IMR-90 (cell line): ENCODE results near the gene ECSIT. TPM values are rescaled to one million over a fixed set of nuclear protein-coding genes. Genes with fewer than 3 reads are reported as not detected.
"Not testable (repeated sequence)": the region's sequence is repeated elsewhere in the genome, so short reads cannot be mapped to it uniquely, and the experiment has no call there.

Experiments
- ATAC-seq: fragments of 200-7000 bp; cut with Tn5 transposase; 2 replicates; pipeline ENCODE4 v1.9.1; 2020; ENCODE audit warnings: low read depth, mild to moderate bottlenecking, moderate library complexity
- BruUV-seq: library from RNA; stranded (reverse); fragments of 400-500 nt; replicated peaks from 2 replicates; lab custom pipeline; 2021; lab: Mats Ljungman, UMichigan
- CTCF ChIA-PET: fragments of 300-600 bp; formaldehyde crosslinking; extraction: SDS; loops from one replicate; lab custom pipeline; 2021; ENCODE audit warnings: antibody characterized with exemption; lab: Yijun Ruan, JAX
- POLR2A ChIA-PET: fragments of 300-600 bp; sonication (Branson Sonifier 250); formaldehyde crosslinking; loops from one replicate; lab custom pipeline; 2022; ENCODE audit warnings: antibody characterized with exemption; ENCODE audit not compliant: unreplicated experiment; lab: Charles Lee
- DNase-seq: peaks from one replicate; pipeline ENCODE4 v3.0.0; 2013
- H2AFZ ChIP-seq: replicated peaks from 2 replicates; pipeline ENCODE3; 2013; ENCODE audit warnings: low read length, mild to moderate bottlenecking; ENCODE audit not compliant: poor library complexity
- H2AK5ac ChIP-seq: 2 replicates; pipeline ENCODE4 v1.6.1; 2013; ENCODE audit warnings: low read depth, low read length, inconsistent platforms
- H2AK9ac ChIP-seq: replicated peaks from 2 replicates; pipeline ENCODE3; 2013; ENCODE audit warnings: mild to moderate bottlenecking, low read depth, low read length, moderate library complexity; ENCODE audit not compliant: poor library complexity
- H2BK120ac ChIP-seq: 2 replicates; pipeline ENCODE4 v1.6.1; 2013; ENCODE audit warnings: low read depth, low read length, inconsistent platforms
- H2BK15ac ChIP-seq: 3 replicates; pipeline ENCODE4 v1.6.1; 2013; ENCODE audit warnings: low read depth, low read length, inconsistent platforms
- H2BK20ac ChIP-seq: 2 replicates; pipeline ENCODE4 v1.6.1; 2013; ENCODE audit warnings: low read depth, mild to moderate bottlenecking, inconsistent platforms, low read length, moderate library complexity
- H2BK5ac ChIP-seq: 2 replicates; pipeline ENCODE4 v1.6.1; 2013; ENCODE audit warnings: mild to moderate bottlenecking, low read depth, low read length, inconsistent platforms; ENCODE audit not compliant: poor library complexity, severe bottlenecking
- H3K14ac ChIP-seq: replicated peaks from 2 replicates; pipeline ENCODE4 v1.6.1; 2013; ENCODE audit warnings: low read depth, low read length, inconsistent platforms
- H3K18ac ChIP-seq: 2 replicates; pipeline ENCODE4 v1.6.1; 2013; ENCODE audit warnings: low read depth, low read length, control low read depth
- H3K23ac ChIP-seq: 2 replicates; pipeline ENCODE4 v1.6.1; 2013; ENCODE audit warnings: low read depth, low read length, inconsistent platforms
- H3K27ac ChIP-seq: 2 replicates; pipeline ENCODE4 v1.5.1; 2013; ENCODE audit warnings: mild to moderate bottlenecking, control low read depth, low read length; ENCODE audit not compliant: insufficient read depth
- H3K27me3 ChIP-seq: 2 replicates; pipeline ENCODE4 v1.6.1; 2013; ENCODE audit warnings: low read length; ENCODE audit not compliant: control insufficient read depth, insufficient read depth
- H3K36me3 ChIP-seq: 2 replicates; pipeline ENCODE4 v1.6.1; 2013; ENCODE audit warnings: low read length, mixed read lengths; ENCODE audit not compliant: control insufficient read depth, insufficient read depth
- H3K4ac ChIP-seq: 2 replicates; pipeline ENCODE4 v1.6.1; 2013; ENCODE audit warnings: low read depth, low read length, inconsistent platforms
- H3K4me1 ChIP-seq: 2 replicates; pipeline ENCODE4 v1.6.1; 2013; ENCODE audit warnings: low read length, mixed read lengths; ENCODE audit not compliant: control insufficient read depth, insufficient read depth
- H3K4me2 ChIP-seq: 2 replicates; pipeline ENCODE4 v1.6.1; 2013; ENCODE audit warnings: low read depth, mild to moderate bottlenecking, control low read depth, low read length, moderate library complexity
- H3K4me3 ChIP-seq: 2 replicates; pipeline ENCODE4 v1.5.1; 2013; ENCODE audit warnings: low read depth, mild to moderate bottlenecking, control low read depth, low read length, moderate library complexity; ENCODE audit not compliant: insufficient read depth
- H3K56ac ChIP-seq: 2 replicates; pipeline ENCODE4 v1.6.1; 2013; ENCODE audit warnings: low read length, inconsistent platforms; ENCODE audit not compliant: insufficient read depth; ENCODE audit errors: extremely low read depth
- H3K79me1 ChIP-seq, 2 experiments: 2 replicates each; pipeline ENCODE4 v1.6.1; 2013; ENCODE audit warnings: low read length in 2 of 2, inconsistent platforms in 1 of 2, low read depth in 1 of 2
- H3K9ac ChIP-seq: 2 replicates; pipeline ENCODE4 v1.6.1; 2013; ENCODE audit warnings: low read depth, low read length, control low read depth
- H3K9me1 ChIP-seq: 2 replicates; pipeline ENCODE4 v1.6.1; 2013; ENCODE audit warnings: low read length, inconsistent platforms; ENCODE audit not compliant: insufficient read depth
- H3K9me3 ChIP-seq: 2 replicates; pipeline ENCODE4 v1.6.1; 2013; ENCODE audit warnings: low read length; ENCODE audit not compliant: control insufficient read depth, insufficient read depth
- H4K20me1 ChIP-seq: 2 replicates; pipeline ENCODE4 v1.6.1; 2013; ENCODE audit warnings: low read length, inconsistent platforms; ENCODE audit not compliant: insufficient read depth
- H4K5ac ChIP-seq: 2 replicates; pipeline ENCODE4 v1.6.1; 2013; ENCODE audit warnings: mild to moderate bottlenecking, low read depth, low read length, control low read depth
- H4K8ac ChIP-seq, 2 experiments: 2 replicates each; pipeline ENCODE4 v1.6.1; 2013; ENCODE audit warnings: low read depth in 2 of 2, low read length in 2 of 2, control low read depth in 1 of 2, inconsistent platforms in 1 of 2
- H4K91ac ChIP-seq: 2 replicates; pipeline ENCODE4 v1.6.1; 2013; ENCODE audit warnings: low read depth, low read length, inconsistent platforms; ENCODE audit not compliant: insufficient read depth
- BHLHE40 ChIP-seq: fragments of 150-350 bp; IDR thresholded peaks from 2 replicates; pipeline ENCODE4 v1.6.1; 2016; ENCODE audit warnings: mild to moderate bottlenecking, low read depth, low read length
- CHD1 ChIP-seq: IDR thresholded peaks from 2 replicates; pipeline ENCODE4 v1.6.1; 2012; ENCODE audit warnings: low read depth, low read length, improper control_type of control experiment
- FOS ChIP-seq: fragments of 150-350 bp; IDR thresholded peaks from 2 replicates; pipeline ENCODE4 v1.6.1; 2016; ENCODE audit warnings: low read depth, low read length
- MAFK ChIP-seq: IDR thresholded peaks from 2 replicates; pipeline ENCODE4 v1.6.1; 2012; ENCODE audit warnings: low read depth, low read length, improper control_type of control experiment
- MAZ ChIP-seq: IDR thresholded peaks from 2 replicates; pipeline ENCODE4 v1.6.1; 2012; ENCODE audit warnings: low read depth, mild to moderate bottlenecking, low read length, improper control_type of control experiment, moderate library complexity, borderline replicate concordance
- NFE2L2 ChIP-seq: fragments of 150-350 bp; IDR thresholded peaks from 2 replicates; pipeline ENCODE4 v1.6.1; 2016; ENCODE audit warnings: low read depth, mild to moderate bottlenecking, low read length
- RAD21 ChIP-seq: IDR thresholded peaks from 2 replicates; pipeline ENCODE4 v1.6.1; 2012; ENCODE audit warnings: low read length, improper control_type of control experiment
- RCOR1 ChIP-seq: IDR thresholded peaks from 2 replicates; pipeline ENCODE4 v1.6.1; 2012; ENCODE audit warnings: mild to moderate bottlenecking, low read length, improper control_type of control experiment; ENCODE audit not compliant: insufficient replicate concordance
- WGBS, 2 experiments: methylation state at CpG; one replicate each; pipeline versions ENCODE4 v1.1.5 to v1.1.7; 2013; ENCODE audit warnings: missing lambda C conversion rate in 2 of 2; ENCODE audit not compliant: insufficient read length in 1 of 2; ENCODE audit errors: extremely low coverage in 2 of 2; 5-methylcytosine and 5-hydroxymethylcytosine counted together
- dilution Hi-C: fragments of 300-500 bp; cut with HindIII; formaldehyde crosslinking; loops from one replicate; pipeline ENCODE4 v1.14.3; 2018; ENCODE audit warnings: low sequenced_read_pairs; ENCODE audit not compliant: unreplicated experiment
- in situ Hi-C: fragments of 300-500 bp; cut with MboI; formaldehyde crosslinking; loops from 3 replicates; pipeline ENCODE4 v1.14.3; 2019; ENCODE audit warnings: low sequenced_read_pairs, inconsistent platforms, mixed read lengths
- intact Hi-C: fragments of 100-400 bp; cut with micrococcal nuclease; formaldehyde crosslinking; loops from 2 replicates; pipeline ENCODE4 v1.10.0; 2022
- polyA plus RNA-seq, 3 experiments: library from polyadenylated mRNA; depleted of rRNA; stranded (reverse); fragments of >200 nt; gene quantifications; 2 replicates each; pipeline ENCODE4 v1.2.3, GENCODE V29; 2012; ENCODE audit warnings: low replicate concordance in 1 of 3
- total RNA-seq: library from RNA; depleted of rRNA; stranded (reverse); fragments of >200 nt; gene quantifications from 2 replicates; pipeline ENCODE4 v1.2.3, GENCODE V29; 2012
- TF ChIP-seq, protein P1 (sequence below): fragments of 150-350 bp; IDR thresholded peaks from 2 replicates; pipeline ENCODE4 v1.6.1; 2017; ENCODE audit warnings: mild to moderate bottlenecking, antibody characterized with exemption, low read length, low read depth

Gene ECSIT
- total and polyA plus RNA-seq, 2 of the 4 experiments (the other 2 are of a cell fraction) = 30.5 to 42.3 TPM

DNA sequence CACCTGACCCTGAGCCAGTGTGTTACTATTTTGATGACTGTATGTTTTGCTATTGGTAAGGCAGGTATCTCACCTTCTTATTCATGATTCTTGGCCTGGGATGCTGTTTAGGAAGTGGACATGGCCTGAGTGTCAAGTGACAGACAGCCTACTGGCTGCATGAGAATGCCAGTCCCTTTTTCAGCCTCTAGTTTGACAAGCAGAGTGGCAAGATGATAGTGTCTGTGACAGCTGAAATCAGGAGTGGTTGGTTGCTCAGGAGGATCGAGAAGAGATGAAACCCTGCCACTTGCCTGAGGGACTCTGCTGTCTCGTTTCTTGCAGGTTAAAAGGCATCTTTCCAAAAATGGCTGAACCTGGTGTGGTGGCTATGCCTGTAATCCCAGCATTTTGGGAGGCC lies 37.2 kb upstream of the ECSIT start:
- Histone ChIP-seq H2AFZ (no peak overlapping the region), H3K56ac (no peak overlapping the region), H3K9ac (no peak overlapping the region), H3K23ac (no peak overlapping the region), H2BK5ac (no peak overlapping the region), H3K18ac (no peak overlapping the region), H3K27me3 (no peaks in the 10 kb centered on the region), H4K91ac (no peak overlapping the region), H4K5ac (no peak overlapping the region), H2BK15ac (no peak overlapping the region), H4K8ac (no peak overlapping the region), H4K20me1 (no peaks in the 10 kb centered on the region), H2BK120ac (no peak overlapping the region), H2AK9ac (no peak overlapping the region), H3K27ac (no peak overlapping the region), H3K9me3 (no peaks in the 10 kb centered on the region), H3K4me2 (no peak overlapping the region), H3K9me1 (no peaks in the 10 kb centered on the region), H3K4ac (no peak overlapping the region), H2BK20ac (no peak overlapping the region), H3K36me3 (no peaks in the 10 kb centered on the region), H3K14ac (no peak overlapping the region), H2AK5ac (no peak overlapping the region), H3K79me1 (no peaks in the 10 kb centered on the region), H3K4me1 (no peaks in the 10 kb centered on the region), H3K4me3 (no peak overlapping the region)
- dilution Hi-C loops = no loop called here
- TF ChIP-seq FOS = no peak
- no peak for TF ChIP-seq MAFK
- no peak for TF ChIP-seq MAZ
- no peak for TF ChIP-seq RCOR1
- no peak for TF ChIP-seq CHD1
- TF ChIP-seq NFE2L2 = no peak
- TF ChIP-seq, protein P1, sequence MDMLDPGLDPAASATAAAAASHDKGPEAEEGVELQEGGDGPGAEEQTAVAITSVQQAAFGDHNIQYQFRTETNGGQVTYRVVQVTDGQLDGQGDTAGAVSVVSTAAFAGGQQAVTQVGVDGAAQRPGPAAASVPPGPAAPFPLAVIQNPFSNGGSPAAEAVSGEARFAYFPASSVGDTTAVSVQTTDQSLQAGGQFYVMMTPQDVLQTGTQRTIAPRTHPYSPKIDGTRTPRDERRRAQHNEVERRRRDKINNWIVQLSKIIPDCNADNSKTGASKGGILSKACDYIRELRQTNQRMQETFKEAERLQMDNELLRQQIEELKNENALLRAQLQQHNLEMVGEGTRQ = no peak
- TF ChIP-seq BHLHE40 = no peak
- TF ChIP-seq RAD21 = no peak
- intact Hi-C loops = no loop called here
- DNase-seq = no peak
- POLR2A ChIA-PET = no interaction called here
- no TSS peak for BruUV-seq
- no peak for ATAC-seq
- CTCF ChIA-PET = no interaction called here
- WGBS, 2 experiments = 83% methylated on average over 1 of the region's 2 CpGs; no CpG with 5 or more reads in 1 of the 2 experiments
- in situ Hi-C loops = no loop called here

DNA sequence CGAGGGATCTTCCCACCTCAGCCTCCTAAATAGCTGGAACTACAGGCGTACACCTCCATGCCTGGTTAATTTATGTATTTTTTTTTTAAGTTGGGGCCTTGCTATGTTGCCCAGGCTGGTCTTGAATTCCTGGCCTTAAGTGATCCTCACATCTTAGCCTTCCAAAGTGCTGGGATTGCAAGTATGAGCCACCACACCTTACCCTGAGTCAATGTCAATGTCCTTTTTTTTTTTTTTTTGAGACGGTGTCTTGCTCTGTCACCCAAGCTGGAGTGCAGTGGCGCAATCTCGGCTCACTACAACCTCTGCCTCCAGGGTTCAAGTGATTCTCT lies 36.7 kb upstream of the ECSIT start:
- ATAC-seq, POLR2A ChIA-PET, H2BK5ac ChIP-seq, H4K91ac ChIP-seq, H2BK20ac ChIP-seq, H2AK5ac ChIP-seq, H3K4ac ChIP-seq, H4K8ac ChIP-seq, H2BK15ac ChIP-seq, H3K27ac ChIP-seq, H2BK120ac ChIP-seq, H3K18ac ChIP-seq, H3K79me1 ChIP-seq, H4K20me1 ChIP-seq, intact Hi-C loops, H3K9me3 ChIP-seq, H3K9me1 ChIP-seq, dilution Hi-C loops, H4K5ac ChIP-seq, H3K9ac ChIP-seq, H3K4me3 ChIP-seq, in situ Hi-C loops, H3K36me3 ChIP-seq, H3K4me1 ChIP-seq, H2AFZ ChIP-seq, H3K23ac ChIP-seq, H3K14ac ChIP-seq, H2AK9ac ChIP-seq, H3K27me3 ChIP-seq, H3K56ac ChIP-seq, H3K4me2 ChIP-seq, DNase-seq, BruUV-seq: not testable (repeated sequence)
- WGBS, 2 experiments = no CpG with 5 or more reads among the region's 5 CpGs
- CTCF ChIA-PET = interaction anchor here (0.6 kb wide), 1 partner anchor 32 kb away, joined by 7 read pairs; no protein-coding TSS in a partner anchor
